Measurements from ENCODE around the gene RPS6KA2. TPM values are rescaled to one million over a fixed set of nuclear protein-coding genes. Genes with fewer than 3 reads are reported as not detected.

The RPS6KA2 gene
- total and polyA plus RNA-seq, 3 donors from 2014 or later, result 18.4 to 21.7 (median 19.8) TPM

DNA sequence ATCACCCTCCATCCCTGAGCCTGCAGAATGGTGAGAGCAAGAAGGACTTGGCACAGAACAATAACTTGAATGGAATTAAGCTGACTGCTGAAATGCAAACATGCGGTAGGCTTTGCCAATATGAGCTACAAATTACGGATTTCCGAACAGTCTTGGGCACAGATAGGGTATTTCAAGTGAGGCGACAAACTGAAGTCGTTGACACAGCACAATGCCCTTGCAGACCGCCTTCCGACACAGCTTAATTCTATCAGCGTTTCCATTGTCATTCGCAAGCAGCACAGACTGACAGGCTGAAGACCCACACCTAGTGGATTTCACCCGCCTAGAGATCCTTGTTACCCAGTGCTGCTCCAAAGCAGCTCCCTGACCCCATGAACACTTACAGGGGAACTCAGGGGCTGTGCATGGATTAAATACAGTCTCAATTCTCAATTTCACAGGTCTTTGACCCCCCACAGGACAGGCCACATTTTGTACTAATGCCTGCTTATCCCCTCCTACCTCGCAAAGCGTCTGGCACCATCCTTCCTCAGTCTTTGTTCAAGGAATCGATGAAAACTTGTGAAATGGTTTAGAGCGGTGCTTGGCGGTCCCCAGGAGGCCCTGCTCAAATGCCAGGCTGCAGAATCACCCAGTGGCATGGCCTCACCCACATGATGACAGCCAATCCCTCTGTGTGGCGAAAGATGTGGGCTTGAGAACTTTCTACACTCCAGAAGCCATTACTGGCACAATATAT, 75.1 kb downstream of the RPS6KA2 start:
- DNase-seq, result no peak
- no peaks in the 10 kb centered on the region for H3K36me3 ChIP-seq (ENCODE audit: low read depth, missing control alignments)
- H3K4me1 ChIP-seq, result no peaks in the 10 kb centered on the region
- H3K27me3 ChIP-seq, result no peaks in the 10 kb centered on the region
- 88 to 92% methylated on average over 16 of the region's 16 CpGs for WGBS, 2 donors
- H3K27ac ChIP-seq, result no peak overlapping the region
- TF ChIP-seq, protein P1, sequence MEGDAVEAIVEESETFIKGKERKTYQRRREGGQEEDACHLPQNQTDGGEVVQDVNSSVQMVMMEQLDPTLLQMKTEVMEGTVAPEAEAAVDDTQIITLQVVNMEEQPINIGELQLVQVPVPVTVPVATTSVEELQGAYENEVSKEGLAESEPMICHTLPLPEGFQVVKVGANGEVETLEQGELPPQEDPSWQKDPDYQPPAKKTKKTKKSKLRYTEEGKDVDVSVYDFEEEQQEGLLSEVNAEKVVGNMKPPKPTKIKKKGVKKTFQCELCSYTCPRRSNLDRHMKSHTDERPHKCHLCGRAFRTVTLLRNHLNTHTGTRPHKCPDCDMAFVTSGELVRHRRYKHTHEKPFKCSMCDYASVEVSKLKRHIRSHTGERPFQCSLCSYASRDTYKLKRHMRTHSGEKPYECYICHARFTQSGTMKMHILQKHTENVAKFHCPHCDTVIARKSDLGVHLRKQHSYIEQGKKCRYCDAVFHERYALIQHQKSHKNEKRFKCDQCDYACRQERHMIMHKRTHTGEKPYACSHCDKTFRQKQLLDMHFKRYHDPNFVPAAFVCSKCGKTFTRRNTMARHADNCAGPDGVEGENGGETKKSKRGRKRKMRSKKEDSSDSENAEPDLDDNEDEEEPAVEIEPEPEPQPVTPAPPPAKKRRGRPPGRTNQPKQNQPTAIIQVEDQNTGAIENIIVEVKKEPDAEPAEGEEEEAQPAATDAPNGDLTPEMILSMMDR (IDR thresholded peaks at IDR 0.05), result no peak
- no peak for TF ChIP-seq POLR2A (IDR thresholded peaks at IDR 0.05)
- intact Hi-C loops (cut with DNase I; ENCODE audit: low total_unique reads), result no loop called here
- no peaks in the 10 kb centered on the region for H3K9me3 ChIP-seq
- no peak overlapping the region for H3K4me3 ChIP-seq

DNA sequence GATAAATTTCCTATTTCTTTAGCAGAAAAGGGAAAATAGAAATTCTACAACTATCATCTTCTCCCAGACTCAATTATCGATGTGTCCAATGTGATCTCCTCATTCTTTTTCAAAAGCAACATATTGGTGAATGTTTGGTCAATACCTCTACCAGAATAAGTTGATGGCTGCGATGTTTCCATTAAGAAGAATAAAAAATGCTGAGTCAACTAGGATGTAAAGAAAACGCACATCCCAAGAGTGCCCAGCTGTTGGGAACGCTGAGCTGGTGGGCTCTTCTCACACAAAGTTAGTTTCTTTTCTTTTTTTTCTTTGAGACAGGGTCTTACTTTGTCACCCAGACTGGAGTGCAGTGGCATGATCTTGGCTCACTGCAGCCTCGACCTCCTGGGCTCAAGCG, 80.4 kb downstream of the RPS6KA2 start:
- Histone ChIP-seq H3K9me3 (no peaks in the 10 kb centered on the region), H3K36me3 (ENCODE audit: low read depth, missing control alignments) (no peaks in the 10 kb centered on the region), H3K4me3 (no peak overlapping the region), H3K4me1 (no peaks in the 10 kb centered on the region), H3K27me3 (no peaks in the 10 kb centered on the region), H3K27ac (no peak overlapping the region)
- no peak for DNase-seq
- TF ChIP-seq POLR2A (IDR thresholded peaks at IDR 0.05), result no peak
- TF ChIP-seq, protein P1 (IDR thresholded peaks at IDR 0.05), result no peak
- WGBS, 2 donors, result 83 to 88% methylated on average over 6 of the region's 6 CpGs
- intact Hi-C loops (cut with DNase I; ENCODE audit: low total_unique reads), result no loop called here

DNA sequence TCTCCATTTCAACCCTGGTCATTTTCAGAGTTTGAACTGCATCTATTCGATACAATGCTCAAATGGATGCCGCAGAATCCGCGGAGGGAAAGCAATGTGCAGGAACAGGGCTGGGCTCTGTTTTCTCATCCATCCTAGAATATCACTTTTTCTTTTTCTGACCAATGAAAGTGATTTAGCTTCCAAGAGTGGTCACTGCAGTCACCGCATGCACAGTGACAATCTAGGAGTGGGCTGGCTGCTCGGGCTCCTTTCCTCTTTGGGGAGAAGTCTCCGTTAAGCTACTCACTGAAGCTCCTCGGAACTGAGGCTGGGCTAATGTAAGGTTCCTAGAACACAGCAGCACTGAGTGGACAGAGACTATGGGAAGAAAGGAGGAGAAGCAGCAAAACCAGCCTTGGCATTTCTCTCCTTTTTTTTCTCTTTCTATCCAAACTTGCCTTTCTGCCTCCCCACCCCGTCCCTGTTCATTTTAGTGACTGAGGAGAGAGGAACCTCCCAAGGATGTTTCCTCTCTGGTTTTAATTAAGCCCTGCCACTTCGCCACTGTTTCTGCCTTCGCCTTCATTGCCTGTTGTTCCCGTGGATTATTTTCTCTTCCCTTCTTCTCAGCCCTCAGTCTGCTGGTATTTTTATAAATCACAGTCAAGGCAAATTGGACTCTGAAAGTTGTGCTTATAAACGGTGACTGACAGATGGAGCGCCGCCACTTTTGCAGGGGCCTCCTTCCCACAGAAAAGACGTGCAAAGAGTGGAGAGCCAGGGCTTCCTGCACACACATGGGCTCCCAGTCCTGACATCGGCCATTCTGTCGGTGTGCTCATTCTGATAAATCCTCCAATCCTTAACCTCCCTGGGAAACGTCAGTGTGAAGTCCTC, 81.7 kb downstream of the RPS6KA2 start:
- TF ChIP-seq, protein P1 (IDR thresholded peaks at IDR 0.05), result no peak
- TF ChIP-seq POLR2A (IDR thresholded peaks at IDR 0.05), result no peak
- intact Hi-C loops (cut with DNase I; ENCODE audit: low total_unique reads), result no loop called here
- Histone ChIP-seq H3K4me1 (no peaks in the 10 kb centered on the region), H3K27me3 (no peaks in the 10 kb centered on the region), H3K4me3 (no peak overlapping the region), H3K27ac (no peak overlapping the region), H3K9me3 (no peaks in the 10 kb centered on the region), H3K36me3 (ENCODE audit: low read depth, missing control alignments) (no peaks in the 10 kb centered on the region)
- WGBS, 2 donors, result 69 to 86% methylated on average over 19 of the region's 19 CpGs
- no peak for DNase-seq

DNA sequence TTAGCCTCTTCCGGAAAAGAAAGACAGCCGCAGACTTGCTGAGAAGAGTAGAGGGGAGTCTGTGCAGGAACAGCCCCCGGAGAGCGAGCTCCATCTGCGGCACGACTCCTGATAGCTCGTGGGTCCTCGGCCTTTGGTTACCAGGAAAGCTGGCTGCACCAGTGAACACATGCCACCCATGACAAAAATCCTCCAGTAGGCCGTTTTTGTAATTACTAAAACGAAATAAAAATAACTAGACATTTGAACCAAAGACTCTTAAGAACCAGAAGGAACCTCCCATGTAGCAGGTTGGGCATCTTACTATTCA, 82.8 kb downstream of the RPS6KA2 start:
- WGBS, 2 donors, result 90 to 92% methylated on average over 10 of the region's 10 CpGs
- no peaks in the 10 kb centered on the region for H3K36me3 ChIP-seq (ENCODE audit: low read depth, missing control alignments)
- H3K9me3 ChIP-seq, result no peaks in the 10 kb centered on the region
- no peak overlapping the region for H3K4me3 ChIP-seq
- intact Hi-C loops (cut with DNase I; ENCODE audit: low total_unique reads), result no loop called here
- H3K27me3 ChIP-seq, result no peaks in the 10 kb centered on the region
- H3K4me1 ChIP-seq, result no peaks in the 10 kb centered on the region
- no peak for DNase-seq
- H3K27ac ChIP-seq, result no peak overlapping the region
- TF ChIP-seq, protein P1 (IDR thresholded peaks at IDR 0.05), result no peak
- TF ChIP-seq POLR2A (IDR thresholded peaks at IDR 0.05), result no peak

Data from testis (tissue), 3 donors.